ENCODE measurements around the gene CD27.
"Not testable (repeated sequence)": the region's sequence is repeated elsewhere in the genome, so short reads cannot be mapped to it uniquely, and the experiment has no call there.

Gene CD27

GRCh38 chr12:6444704-6445688 is at the start of gene CD27:
CD27 (plus strand) TSS chr12:6444955; CDS start chr12:6445096, 141 bp downstream.
- DNase-seq, result peak in 1 of 2 donors; percentile 34

GRCh38 chr12:6396031-6396430 is 48.7 kb upstream of the CD27 start:
- DNase-seq, result no peak

GRCh38 chr12:6399884-6400644 is 44.7 kb upstream of the CD27 start:
- no peak for DNase-seq

GRCh38 chr12:6404390-6404789 is 40.4 kb upstream of the CD27 start:
- no peak for DNase-seq

- DNase-seq, result no peak
These were observed 38.8 kb upstream of the CD27 start for GRCh38 chr12:6405963-6406362.

- no peak for DNase-seq
These were observed 37.4 kb upstream of the CD27 start for GRCh38 chr12:6407236-6407954.

GRCh38 chr12:6416596-6416995 is 28.2 kb upstream of the CD27 start:
- no peak for DNase-seq

GRCh38 chr12:6418796-6419195 is 26.0 kb upstream of the CD27 start:
- DNase-seq, result no peak

- no peak for DNase-seq
These were observed 24.4 kb upstream of the CD27 start for GRCh38 chr12:6420364-6420763.

- peak; percentile 71 to 74 for DNase-seq
These were observed 21.3 kb upstream of the CD27 start for GRCh38 chr12:6423267-6424007.

- no peak for DNase-seq
These were observed 20.8 kb upstream of the CD27 start for GRCh38 chr12:6424008-6424347.

GRCh38 chr12:6424866-6425265 is 19.9 kb upstream of the CD27 start:
- DNase-seq, result no peak

- peak; percentile 39 to 42 for DNase-seq
These were observed 18.9 kb upstream of the CD27 start for GRCh38 chr12:6425590-6426531.

GRCh38 chr12:6426882-6427671 is 17.7 kb upstream of the CD27 start:
- peak; percentile 93 for DNase-seq

- not testable (repeated sequence) for DNase-seq
These were observed 17.0 kb upstream of the CD27 start for GRCh38 chr12:6427796-6428195.

- no peak for DNase-seq
These were observed 16.4 kb upstream of the CD27 start for GRCh38 chr12:6428326-6428725.

- peak; percentile 61 to 75 for DNase-seq
These were observed 14.4 kb upstream of the CD27 start for GRCh38 chr12:6430124-6430989.

- DNase-seq, result no peak
These were observed 11.8 kb upstream of the CD27 start for GRCh38 chr12:6432991-6433390.

Data from stimulated activated CD4-positive, alpha-beta T cell treated with anti-CD3 and anti-CD28 coated beads, Interleukin-2, amount 100 ng/mL, for 24 hours (primary cell).